Activated CD4-positive, alpha-beta T cell treated with anti-CD3 and anti-CD28 coated beads for 36 hours (primary cell): ENCODE measurements around the gene ITGAE. TPM values are rescaled to one million over a fixed set of nuclear protein-coding genes. Genes with fewer than 3 reads are reported as not detected.
"Not testable (repeated sequence)": the region's sequence is repeated elsewhere in the genome, so short reads cannot be mapped to it uniquely, and the experiment has no call there.

Experiments
- ATAC-seq: fragments of 200-7000 bp; cut with Tn5 transposase; one replicate; pipeline ENCODE4 v1.10.0; 2021; ENCODE audit warnings: mild to moderate bottlenecking, moderate library complexity
- CTCF ChIA-PET: fragments of 350-600 bp; sonication (Branson Sonifier 250); formaldehyde crosslinking; loops from one replicate; lab custom pipeline; 2021; ENCODE audit warnings: antibody characterized with exemption; lab: Charles Lee
- POLR2A ChIA-PET: fragments of 350-600 bp; sonication (Branson Sonifier 250); formaldehyde crosslinking; loops from one replicate; lab custom pipeline; 2021; ENCODE audit warnings: antibody characterized with exemption, inconsistent platforms; lab: Charles Lee
- DNase-seq: peaks from one replicate; pipeline ENCODE4 v3.0.0-alpha.2; 2020
- H3K27ac Mint-ChIP-seq: one replicate; pipeline ENCODE4 v1.8.0; 2021; ENCODE audit warnings: mixed read lengths
- H3K27me3 Mint-ChIP-seq: one replicate; pipeline ENCODE4 v1.8.0; 2021; ENCODE audit warnings: mixed read lengths
- H3K36me3 Mint-ChIP-seq: one replicate; pipeline ENCODE4 v1.8.0; 2021; ENCODE audit warnings: low read depth, mixed read lengths
- H3K4me1 Mint-ChIP-seq: one replicate; pipeline ENCODE4 v1.8.0; 2021; ENCODE audit warnings: mixed read lengths
- H3K4me3 Mint-ChIP-seq: one replicate; pipeline ENCODE4 v1.8.0; 2021; ENCODE audit warnings: mild to moderate bottlenecking, moderate library complexity, mixed read lengths
- H3K9me3 Mint-ChIP-seq: one replicate; pipeline ENCODE4 v1.8.0; 2021; ENCODE audit warnings: low read depth, mixed read lengths
- intact Hi-C, 2 experiments: fragments of 100-400 bp; cut with DNase I in 1 of 2; cut with micrococcal nuclease in 1 of 2; formaldehyde crosslinking; loops; one replicate each; pipeline versions ENCODE4 v1.14.2 to v1.15.1; 2022 to 2024; cut with DNase I, micrococcal nuclease
- total RNA-seq, 2 experiments: library from RNA; stranded (reverse); gene quantifications; one replicate each; pipeline ENCODE4 v1.2.3, GENCODE V29; 2021

ITGAE gene
- total RNA-seq, 2 experiments from 2014 or later = 20.9 to 41.1 TPM

DNA sequence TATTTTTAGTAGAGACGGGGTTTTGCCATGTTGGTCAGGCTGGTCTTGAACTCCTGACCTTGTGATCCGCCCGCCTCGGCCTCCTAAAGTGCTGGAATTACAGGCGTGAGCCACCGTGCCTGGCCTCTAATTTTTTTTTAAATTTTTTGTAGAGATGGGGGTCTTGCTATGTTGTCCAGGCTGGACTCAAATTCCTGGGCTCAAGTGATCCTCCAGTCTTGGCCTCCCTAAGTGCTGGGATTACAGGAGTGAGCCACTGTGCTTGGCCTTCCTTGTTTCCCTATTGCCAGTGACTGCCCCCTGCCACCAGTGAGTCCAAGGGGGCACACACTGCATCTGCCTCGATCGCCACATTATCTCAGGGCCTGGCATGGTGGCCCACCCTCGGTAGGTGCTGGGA is 6.8 kb downstream of the ITGAE start:
- H3K4me3 Mint-ChIP-seq, ATAC-seq, H3K27ac Mint-ChIP-seq, CTCF ChIA-PET, POLR2A ChIA-PET, H3K9me3 Mint-ChIP-seq, H3K27me3 Mint-ChIP-seq, H3K36me3 Mint-ChIP-seq, DNase-seq: not testable (repeated sequence)
- intact Hi-C loops = loop anchor here (5.0 to 10.0 kb wide), 2 partner anchors 57 to 979 kb away; no protein-coding TSS in a partner anchor
- peaks cover 36% of the 10 kb centered on the region for H3K4me1 Mint-ChIP-seq

DNA sequence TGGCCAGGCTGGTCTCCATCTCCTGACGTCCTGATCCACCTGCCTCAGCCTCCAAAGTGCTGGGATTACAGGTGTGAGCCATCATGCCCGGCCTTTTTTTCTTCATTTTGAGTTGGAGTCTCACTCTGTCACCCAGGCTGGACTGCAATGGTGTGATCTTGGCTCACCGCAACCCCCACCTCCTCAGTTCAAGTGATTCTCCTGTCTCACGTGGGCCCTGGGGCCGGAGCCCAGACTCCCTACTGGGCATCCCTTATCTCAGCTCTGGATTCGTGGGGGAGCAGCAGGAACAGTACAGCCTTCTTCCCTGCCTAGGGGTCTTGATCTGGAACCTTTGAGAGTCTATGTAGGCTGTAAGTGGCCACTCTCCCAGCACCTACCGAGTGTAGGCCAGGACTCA is 7.7 kb downstream of the ITGAE start:
- H3K27me3 Mint-ChIP-seq, DNase-seq, H3K27ac Mint-ChIP-seq, H3K36me3 Mint-ChIP-seq, ATAC-seq, H3K9me3 Mint-ChIP-seq, H3K4me3 Mint-ChIP-seq, POLR2A ChIA-PET: not testable (repeated sequence)
- peaks cover 38% of the 10 kb centered on the region for H3K4me1 Mint-ChIP-seq
- intact Hi-C loops = loop anchor here (5.0 to 10.0 kb wide), 2 partner anchors 56 to 978 kb away; no protein-coding TSS in a partner anchor
- CTCF ChIA-PET = interaction anchor here (2.5 kb wide), 1 partner anchor 55 kb away, joined by 9 read pairs; no protein-coding TSS in a partner anchor

DNA sequence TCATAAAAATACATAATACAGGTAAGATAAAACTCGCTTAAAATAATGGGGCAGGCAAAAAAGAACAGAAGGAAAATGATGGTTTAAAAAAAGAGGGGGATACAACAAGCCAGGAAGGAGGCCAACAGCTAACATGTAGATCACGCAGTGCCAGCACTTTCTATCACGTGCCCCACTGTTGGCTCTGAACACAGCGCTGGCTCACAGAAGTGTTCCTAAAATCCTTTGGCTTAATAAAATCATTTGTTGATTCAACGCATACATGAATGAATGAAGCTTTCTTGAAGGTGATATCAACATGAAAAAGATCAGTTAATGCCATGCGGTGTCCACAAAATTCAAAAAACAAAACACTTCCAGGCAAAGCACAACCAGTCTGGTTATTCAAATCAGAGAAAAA is 8.5 kb downstream of the ITGAE start:
- no peak overlapping the region for H3K4me3 Mint-ChIP-seq
- ChIA-PET CTCF (interaction anchor here (0.6 to 2.5 kb wide), 3 partner anchors 9 to 54 kb away, joined by 3 to 9 read pairs (median 3); no protein-coding TSS in a partner anchor), POLR2A (no interaction called here)
- intact Hi-C loops = loop anchor here (5.0 to 10.0 kb wide), 2 partner anchors 55 to 978 kb away; no protein-coding TSS in a partner anchor
- H3K27ac Mint-ChIP-seq = no peak overlapping the region
- peaks cover 43% of the 10 kb centered on the region for H3K4me1 Mint-ChIP-seq
- H3K36me3 Mint-ChIP-seq = no peaks in the 10 kb centered on the region
- DNase-seq = no peak
- no peaks in the 10 kb centered on the region for H3K9me3 Mint-ChIP-seq
- H3K27me3 Mint-ChIP-seq = no peaks in the 10 kb centered on the region
- no peak for ATAC-seq

DNA sequence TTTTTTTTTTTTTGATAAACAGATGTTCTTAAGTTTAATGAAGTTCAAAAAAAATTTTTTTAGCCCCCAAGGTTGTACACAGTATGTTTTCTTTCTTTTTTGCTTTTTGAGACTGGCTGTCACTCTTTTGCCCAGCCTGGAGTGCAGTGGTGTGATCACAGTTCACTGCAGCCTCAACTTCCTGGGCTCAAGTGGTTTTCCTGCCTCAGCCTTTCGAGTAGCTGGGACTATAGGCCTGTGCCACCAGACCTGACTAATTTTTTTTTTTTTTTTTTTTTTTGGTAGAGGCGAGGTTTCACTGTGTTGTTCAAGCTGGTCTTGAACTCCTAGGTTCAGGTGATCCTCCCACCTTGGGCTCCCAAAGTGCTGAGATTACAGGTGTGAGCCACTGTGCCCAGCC is 12.8 kb downstream of the ITGAE start:
- CTCF ChIA-PET = interaction anchor here (1.8 kb wide), 1 partner anchor 51 kb away, joined by 11 read pairs; no protein-coding TSS in a partner anchor
- ATAC-seq = peak; percentile 21
- no peak for DNase-seq
- Mint-ChIP-seq H3K4me1 (peaks cover 20% of the 10 kb centered on the region), H3K36me3 (no peaks in the 10 kb centered on the region), H3K27ac (no peak overlapping the region), H3K4me3 (no peak overlapping the region), H3K9me3 (no peaks in the 10 kb centered on the region), H3K27me3 (no peaks in the 10 kb centered on the region)
- intact Hi-C loops = no loop called here
- POLR2A ChIA-PET = no interaction called here

GRCh38 chr17:3785323-3785722 is 15.7 kb downstream of the ITGAE start:
- H3K27me3 Mint-ChIP-seq, H3K27ac Mint-ChIP-seq, H3K36me3 Mint-ChIP-seq, H3K4me1 Mint-ChIP-seq, DNase-seq, H3K9me3 Mint-ChIP-seq, POLR2A ChIA-PET, H3K4me3 Mint-ChIP-seq, CTCF ChIA-PET, ATAC-seq, intact Hi-C loops: not testable (repeated sequence)

GRCh38 chr17:3782751-3783150 is 18.2 kb downstream of the ITGAE start:
- ChIA-PET CTCF (interaction anchor here (0.6 to 3.3 kb wide), 3 partner anchors 9 to 166 kb away, joined by 3 to 17 read pairs (median 3); no protein-coding TSS in a partner anchor), POLR2A (no interaction called here)
- no peak overlapping the region for H3K4me3 Mint-ChIP-seq
- ATAC-seq (no peak), DNase-seq (no peak)
- H3K4me1 Mint-ChIP-seq = no peaks in the 10 kb centered on the region
- H3K27me3 Mint-ChIP-seq = no peaks in the 10 kb centered on the region
- intact Hi-C loops = no loop called here
- no peaks in the 10 kb centered on the region for H3K9me3 Mint-ChIP-seq
- H3K36me3 Mint-ChIP-seq = no peaks in the 10 kb centered on the region
- no peak overlapping the region for H3K27ac Mint-ChIP-seq

- intact Hi-C loops = no loop called here
- ChIA-PET POLR2A (no interaction called here), CTCF (interaction anchor here (1.0 to 2.1 kb wide), 3 partner anchors 43 to 55 kb away, joined by 3 to 5 read pairs (median 3); no protein-coding TSS in a partner anchor)
- DNase-seq = no peak
- Mint-ChIP-seq H3K27me3 (no peaks in the 10 kb centered on the region), H3K9me3 (no peaks in the 10 kb centered on the region), H3K4me1 (no peaks in the 10 kb centered on the region), H3K4me3 (no peak overlapping the region), H3K36me3 (no peaks in the 10 kb centered on the region), H3K27ac (no peak overlapping the region)
- no peak for ATAC-seq
Observed at GRCh38 chr17:3780986-3781385, 20.0 kb downstream of the ITGAE start.

DNA sequence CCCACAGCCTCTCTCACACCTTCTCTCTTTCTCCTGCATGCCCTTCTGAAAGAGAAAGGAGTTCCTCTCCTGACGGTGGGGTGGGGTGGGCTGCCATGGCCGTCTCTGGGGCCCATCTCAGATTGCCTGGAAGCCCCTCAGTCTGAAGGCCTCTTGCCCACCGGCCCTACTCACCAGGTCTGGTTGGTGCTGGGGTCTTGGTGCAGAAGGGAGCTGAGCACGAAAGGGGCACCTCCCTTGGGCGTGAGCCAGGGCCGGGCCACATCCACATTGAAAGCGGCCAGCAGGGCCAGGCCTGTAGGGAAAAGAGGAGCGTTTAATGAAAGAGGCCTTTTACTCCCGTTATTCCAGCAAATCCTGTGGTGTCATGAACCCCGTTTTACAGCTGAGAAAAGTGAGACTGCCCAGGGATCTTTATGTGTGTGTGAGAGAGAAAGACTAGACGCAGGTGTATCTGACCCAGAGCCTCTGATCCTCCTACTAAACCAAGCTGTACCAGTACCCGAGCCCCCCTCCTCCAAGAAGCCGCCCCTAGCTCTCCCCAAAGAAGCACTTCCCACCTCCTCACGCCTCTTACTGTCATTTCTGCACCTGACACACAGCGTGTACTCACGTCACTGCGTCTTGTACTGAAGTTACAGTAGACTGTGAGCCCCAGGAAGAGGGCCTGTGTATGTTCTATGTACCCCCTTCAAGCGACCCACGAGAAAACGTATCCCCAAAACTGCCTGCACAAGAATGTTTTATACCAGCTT is 23.4 kb downstream of the ITGAE start:
- DNase-seq = no peak
- Mint-ChIP-seq H3K4me1 (no peaks in the 10 kb centered on the region), H3K27ac (no peak overlapping the region), H3K4me3 (no peak overlapping the region), H3K27me3 (no peaks in the 10 kb centered on the region), H3K36me3 (no peaks in the 10 kb centered on the region), H3K9me3 (no peaks in the 10 kb centered on the region)
- CTCF ChIA-PET = interaction anchor here (0.5 to 0.8 kb wide), 2 partner anchors 40 to 52 kb away, joined by 3 to 4 read pairs; no protein-coding TSS in a partner anchor
- intact Hi-C loops = no loop called here
- no peak for ATAC-seq
- POLR2A ChIA-PET = no interaction called here

GRCh38 chr17:3773966-3774365 is 27.0 kb downstream of the ITGAE start:
- POLR2A ChIA-PET = no interaction called here

GRCh38 chr17:3773511-3773910 is 27.5 kb downstream of the ITGAE start:
- no peak overlapping the region for H3K4me3 Mint-ChIP-seq
- intact Hi-C loops = no loop called here
- H3K27ac Mint-ChIP-seq = no peak overlapping the region
- peaks cover 25% of the 10 kb centered on the region for H3K4me1 Mint-ChIP-seq
- POLR2A ChIA-PET = no interaction called here
- ATAC-seq (no peak), DNase-seq (no peak)
- H3K27me3 Mint-ChIP-seq = peaks cover 4% of the 10 kb centered on the region
- H3K9me3 Mint-ChIP-seq = no peaks in the 10 kb centered on the region
- CTCF ChIA-PET = interaction anchor here (1.3 to 1.4 kb wide), 2 partner anchors 35 to 44 kb away, joined by 3 to 4 read pairs; no protein-coding TSS in a partner anchor
- H3K36me3 Mint-ChIP-seq = no peaks in the 10 kb centered on the region

More at GRCh38 chr17:3773966-3774365, 27.0 kb downstream of the ITGAE start:
- Mint-ChIP-seq H3K27ac (no peak overlapping the region), H3K27me3 (peaks cover 3% of the 10 kb centered on the region), H3K9me3 (no peaks in the 10 kb centered on the region), H3K36me3 (no peaks in the 10 kb centered on the region), H3K4me1 (peaks cover 20% of the 10 kb centered on the region), H3K4me3 (no peak overlapping the region)
- intact Hi-C loops = no loop called here
- CTCF ChIA-PET = interaction anchor here (1.3 kb wide), 1 partner anchor 36 kb away, joined by 3 read pairs; no protein-coding TSS in a partner anchor
- no peak for ATAC-seq
- no peak for DNase-seq

GRCh38 chr17:3772764-3773163 is 28.2 kb downstream of the ITGAE start:
- POLR2A ChIA-PET = interaction anchor here (0.7 kb wide), 1 partner anchor 42 kb away, joined by 3 read pairs; no protein-coding TSS in a partner anchor
- H3K4me1 Mint-ChIP-seq = peaks cover 28% of the 10 kb centered on the region

More at GRCh38 chr17:3772764-3773163, 28.2 kb downstream of the ITGAE start:
- Mint-ChIP-seq H3K4me3 (no peak overlapping the region), H3K27me3 (peaks cover 6% of the 10 kb centered on the region), H3K9me3 (no peaks in the 10 kb centered on the region), H3K36me3 (no peaks in the 10 kb centered on the region), H3K27ac (no peak overlapping the region)
- DNase-seq (no peak), ATAC-seq (no peak)
- CTCF ChIA-PET = interaction anchor here (1.4 to 1.9 kb wide), 2 partner anchors 36 to 43 kb away, joined by 4 to 9 read pairs; no protein-coding TSS in a partner anchor
- intact Hi-C loops = no loop called here
